ENCODE data around the gene MYO6. TPM values are rescaled to one million over a fixed set of nuclear protein-coding genes. Genes with fewer than 3 reads are reported as not detected.

The MYO6 gene
- total and polyA plus RNA-seq, 2 of the 4 experiments (the other 2 are of a cell fraction), result 6.1 to 6.8 TPM

DNA sequence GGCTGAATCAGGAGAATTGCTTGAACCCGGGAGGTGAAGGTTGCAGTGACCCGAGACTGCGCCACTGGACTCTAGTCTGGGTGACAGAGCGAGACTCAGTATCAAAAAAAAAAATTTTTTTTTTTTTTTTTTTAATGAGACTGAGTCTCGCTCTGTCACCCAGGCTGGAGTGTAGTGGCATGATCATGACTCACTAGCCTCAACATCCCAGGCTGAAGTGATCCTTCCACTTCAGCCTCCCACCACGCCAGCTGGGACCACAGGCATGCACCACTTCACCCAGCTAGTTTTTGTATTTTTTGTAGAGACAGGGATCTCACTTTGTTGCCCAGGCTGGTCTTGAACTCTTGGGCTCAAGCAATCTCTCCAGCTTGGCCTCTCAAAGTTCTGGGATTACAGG, 53.3 kb downstream of the MYO6 start:
- Histone ChIP-seq H2AK5ac (ENCODE audit: low read depth, low read length) (no peak overlapping the region), H3K9ac (ENCODE audit: low read depth, low read length) (no peak overlapping the region), H3K79me1 (ENCODE audit: low read depth in 1 of 2, low read length in 2 of 2) (no peaks in the 10 kb centered on the region; a peak in 1 of 4 replicates), H3K4me3 (ENCODE audit: insufficient read depth, low read depth, low read length) (no peak overlapping the region), H3K9me1 (ENCODE audit: insufficient read depth, low read length) (no peaks in the 10 kb centered on the region), H2BK20ac (ENCODE audit: low read depth, low read length) (no peak overlapping the region), H2BK15ac (ENCODE audit: low read depth, low read length) (no peak overlapping the region), H3K36me3 (ENCODE audit: control insufficient read depth, insufficient read depth, low read length) (no peaks in the 10 kb centered on the region), H3K4ac (ENCODE audit: low read depth, low read length) (no peak overlapping the region), H2AFZ (replicated peaks; ENCODE audit: low read length, poor library complexity) (no peak overlapping the region), H2BK120ac (ENCODE audit: low read depth, low read length) (no peak overlapping the region), H3K27ac (ENCODE audit: insufficient read depth, low read length) (no peak overlapping the region), H4K8ac (ENCODE audit: low read depth in 2 of 2, low read length in 2 of 2) (no peak overlapping the region), H2AK9ac (replicated peaks; ENCODE audit: low read depth, low read length, poor library complexity) (no peak overlapping the region), H3K4me2 (ENCODE audit: low read depth, low read length) (no peak overlapping the region), H3K23ac (ENCODE audit: low read depth, low read length) (no peak overlapping the region), H3K18ac (ENCODE audit: low read depth, low read length) (no peak overlapping the region), H2BK5ac (ENCODE audit: low read depth, low read length, poor library complexity, severe bottlenecking) (no peak overlapping the region), H3K56ac (ENCODE audit: extremely low read depth, insufficient read depth, low read length) (no peak overlapping the region), H4K91ac (ENCODE audit: insufficient read depth, low read depth, low read length) (no peak overlapping the region), H3K9me3 (ENCODE audit: control insufficient read depth, insufficient read depth, low read length) (0 out of 2 replicates have a peak, but pooled peaks cover 2% of the 10 kb centered on the region), H3K4me1 (ENCODE audit: control insufficient read depth, insufficient read depth, low read length) (no peaks in the 10 kb centered on the region), H4K20me1 (ENCODE audit: insufficient read depth, low read length) (no peaks in the 10 kb centered on the region), H3K14ac (replicated peaks; ENCODE audit: low read depth, low read length) (no peak overlapping the region), H3K27me3 (ENCODE audit: control insufficient read depth, insufficient read depth, low read length) (no peaks in the 10 kb centered on the region), H4K5ac (ENCODE audit: low read depth, low read length) (no peak overlapping the region)
- DNase-seq (peak; percentile 10), ATAC-seq (ENCODE audit: low read depth) (no peak)
- dilution Hi-C loops (cut with HindIII; ENCODE audit: low sequenced_read_pairs, unreplicated experiment), result no loop called here
- POLR2A ChIA-PET (ENCODE audit: unreplicated experiment), result interaction anchor here (0.6 kb wide), 1 partner anchor 16 kb away, joined by 5 read pairs; no protein-coding TSS in a partner anchor
- intact Hi-C loops (cut with micrococcal nuclease), result no loop called here
- no TSS peak for BruUV-seq (replicated peaks)
- TF ChIP-seq SMC3 (IDR thresholded peaks at IDR 0.05; ENCODE audit: low read depth, low read length) (no peak), MAFK (IDR thresholded peaks at IDR 0.05; ENCODE audit: low read depth, low read length) (no peak), CHD1 (IDR thresholded peaks at IDR 0.05; ENCODE audit: low read depth, low read length) (no peak), MAZ (IDR thresholded peaks at IDR 0.05; ENCODE audit: borderline replicate concordance, low read depth, low read length) (no peak), FOS (IDR thresholded peaks at IDR 0.05; ENCODE audit: low read depth, low read length) (no peak), RFX5 (IDR thresholded peaks at IDR 0.05; ENCODE audit: low read depth, low read length) (no peak), NFE2L2 (IDR thresholded peaks at IDR 0.05; ENCODE audit: low read depth, low read length) (no peak), ELK1 (IDR thresholded peaks at IDR 0.05; ENCODE audit: borderline replicate concordance, low read depth, low read length) (no peak), USF2 (IDR thresholded peaks at IDR 0.05; ENCODE audit: low read depth, low read length) (no peak), RAD21 (IDR thresholded peaks at IDR 0.05; ENCODE audit: low read length) (no peak), BHLHE40 (IDR thresholded peaks at IDR 0.05; ENCODE audit: low read depth, low read length) (no peak), POLR2A (IDR thresholded peaks at IDR 0.05; ENCODE audit: low read depth, low read length) (no peak), RCOR1 (IDR thresholded peaks at IDR 0.05; ENCODE audit: insufficient replicate concordance, low read length) (no peak), MXI1 (IDR thresholded peaks at IDR 0.05; ENCODE audit: borderline replicate concordance, low read depth, low read length) (no peak), CEBPB (IDR thresholded peaks at IDR 0.05; ENCODE audit: low read depth, low read length) (no peak)
- TF ChIP-seq, protein P1, sequence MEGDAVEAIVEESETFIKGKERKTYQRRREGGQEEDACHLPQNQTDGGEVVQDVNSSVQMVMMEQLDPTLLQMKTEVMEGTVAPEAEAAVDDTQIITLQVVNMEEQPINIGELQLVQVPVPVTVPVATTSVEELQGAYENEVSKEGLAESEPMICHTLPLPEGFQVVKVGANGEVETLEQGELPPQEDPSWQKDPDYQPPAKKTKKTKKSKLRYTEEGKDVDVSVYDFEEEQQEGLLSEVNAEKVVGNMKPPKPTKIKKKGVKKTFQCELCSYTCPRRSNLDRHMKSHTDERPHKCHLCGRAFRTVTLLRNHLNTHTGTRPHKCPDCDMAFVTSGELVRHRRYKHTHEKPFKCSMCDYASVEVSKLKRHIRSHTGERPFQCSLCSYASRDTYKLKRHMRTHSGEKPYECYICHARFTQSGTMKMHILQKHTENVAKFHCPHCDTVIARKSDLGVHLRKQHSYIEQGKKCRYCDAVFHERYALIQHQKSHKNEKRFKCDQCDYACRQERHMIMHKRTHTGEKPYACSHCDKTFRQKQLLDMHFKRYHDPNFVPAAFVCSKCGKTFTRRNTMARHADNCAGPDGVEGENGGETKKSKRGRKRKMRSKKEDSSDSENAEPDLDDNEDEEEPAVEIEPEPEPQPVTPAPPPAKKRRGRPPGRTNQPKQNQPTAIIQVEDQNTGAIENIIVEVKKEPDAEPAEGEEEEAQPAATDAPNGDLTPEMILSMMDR (conservative IDR thresholded peaks at IDR 0.05; ENCODE audit: low read depth, low read length), result no peak
- CTCF ChIA-PET, result no interaction called here
- in situ Hi-C loops (cut with MboI; ENCODE audit: low sequenced_read_pairs), result no loop called here
- WGBS, 2 experiments (ENCODE audit: extremely low coverage in 2 of 2, insufficient read length in 1 of 2), result no CpG with 5 or more reads among the region's 6 CpGs

All from IMR-90 (cell line).